Measurements from ENCODE around the gene WWOX.
"Not testable (repeated sequence)": the region's sequence is repeated elsewhere in the genome, so short reads cannot be mapped to it uniquely, and the experiment has no call there.

WWOX gene

GRCh38 chr16:79253100-79253631 is 1153.7 kb downstream of the WWOX start:
- no peak for DNase-seq

- DNase-seq: no peak
Observed at GRCh38 chr16:79257953-79258490, 1158.6 kb downstream of the WWOX start.

- not testable (repeated sequence) for DNase-seq
Observed at GRCh38 chr16:79260890-79261289, 1161.4 kb downstream of the WWOX start.

GRCh38 chr16:79261481-79261940 is 1162.1 kb downstream of the WWOX start:
- peak; percentile 59 to 81 (median 74) for DNase-seq

- no peak for DNase-seq
Observed at GRCh38 chr16:79261944-79262552, 1162.6 kb downstream of the WWOX start.
